HepG2 (cell line): Measurements from ENCODE around the gene ELOVL5. TPM values are rescaled to one million over a fixed set of nuclear protein-coding genes. Genes with fewer than 3 reads are reported as not detected.
"Not testable (repeated sequence)": the region's sequence is repeated elsewhere in the genome, so short reads cannot be mapped to it uniquely, and the experiment has no call there.

ENCODE experiments used
- ATAC-seq: fragments of 200-7000 bp; cut with Tn5 transposase; 3 replicates; pipeline ENCODE4 v1.9.1; 2020; ENCODE audit warnings: mild to moderate bottlenecking, moderate library complexity
- BruUV-seq: library from RNA; stranded (reverse); fragments of 400-500 nt; replicated peaks from 2 replicates; lab custom pipeline; 2021; lab: Mats Ljungman, UMichigan
- CTCF ChIA-PET: fragments of 300-600 bp; formaldehyde crosslinking; extraction: SDS; loops from one replicate; lab custom pipeline; 2021; ENCODE audit warnings: low total read pairs, inconsistent platforms, low intra/inter-chr PET ratio; lab: Yijun Ruan, JAX
- POLR2A ChIA-PET: fragments of 350-600 bp; sonication (Branson Sonifier 250); formaldehyde crosslinking; loops from one replicate; lab custom pipeline; 2020; ENCODE audit warnings: antibody characterized with exemption, inconsistent platforms; lab: Yijun Ruan, JAX
- DNase-seq: peaks from one replicate; pipeline ENCODE4 v3.0.0-alpha.2; 2015; ENCODE audit warnings: low spot score
- FAIRE-seq: peaks from 3 replicates; lab custom pipeline; 2011; peaks lifted over from hg19 to GRCh38; lab: Jason Lieb, UNC
- H2AFZ ChIP-seq: one replicate; pipeline ENCODE4 v1.6.1; 2011; ENCODE audit warnings: low read length, inconsistent platforms
- H3K27ac ChIP-seq: fragments of 300-600 bp; 3 replicates; pipeline ENCODE4 v1.8.0; 2011; ENCODE audit warnings: mixed run types, mild to moderate bottlenecking, mixed read lengths, low read length, inconsistent platforms; ENCODE audit not compliant: insufficient read depth; ENCODE audit errors: extremely low read length
- H3K27me3 ChIP-seq, 2 experiments: fragments of 200-600 bp in 1 of 2; 2 replicates in 1 of 2; 3 replicates in 1 of 2; pipeline versions ENCODE4 v1.6.0 to v1.8.0; 2011; ENCODE audit warnings: low read length in 2 of 2, mild to moderate bottlenecking in 2 of 2, moderate library complexity in 2 of 2, inconsistent platforms in 1 of 2; ENCODE audit not compliant: insufficient read depth in 2 of 2, control insufficient read depth in 1 of 2
- H3K36me3 ChIP-seq, 2 experiments: fragments of 200-600 bp in 1 of 2; replicated peaks in 1 of 2; 2 replicates in 1 of 2; 3 replicates in 1 of 2; pipeline versions ENCODE4 v1.5.1 to v1.8.0; 2011; ENCODE audit warnings: low read length in 2 of 2, inconsistent platforms in 1 of 2; ENCODE audit not compliant: insufficient read depth in 2 of 2, control insufficient read depth in 1 of 2
- H3K4me1 ChIP-seq: 2 replicates; pipeline ENCODE4 v1.5.1; 2012; ENCODE audit warnings: low read length, inconsistent platforms; ENCODE audit not compliant: insufficient read depth
- H3K4me2 ChIP-seq: 2 replicates; pipeline ENCODE4 v1.6.0; 2011; ENCODE audit warnings: low read depth, low read length, inconsistent platforms
- H3K4me3 ChIP-seq, 3 experiments: fragments of 200-600 bp in 1 of 3; sonication (generic), shearing (Covaris generic) in 1 of 3; replicated peaks in 1 of 3; 2 replicates each; pipeline ENCODE4 v1.5.1; 2011 to 2016; ENCODE audit warnings: low read length in 3 of 3, inconsistent platforms in 2 of 3, low read depth in 2 of 3, mild to moderate bottlenecking in 2 of 3, control low read depth in 1 of 3, mixed read lengths in 1 of 3; ENCODE audit not compliant: insufficient read depth in 1 of 3
- H3K79me2 ChIP-seq: one replicate; pipeline ENCODE4 v1.6.1; 2011; ENCODE audit warnings: low read length, inconsistent platforms; ENCODE audit not compliant: insufficient read depth
- H3K9ac ChIP-seq: 2 replicates; pipeline ENCODE4 v1.6.0; 2011; ENCODE audit warnings: mild to moderate bottlenecking, low read depth, low read length, inconsistent platforms; ENCODE audit not compliant: insufficient read depth
- H3K9me3 ChIP-seq: 2 replicates; pipeline ENCODE4 v1.5.1; 2012; ENCODE audit warnings: mild to moderate bottlenecking, low read length
- H4K20me1 ChIP-seq: 2 replicates; pipeline ENCODE4 v1.6.0; 2011; ENCODE audit warnings: inconsistent platforms, mild to moderate bottlenecking, low read length, moderate library complexity; ENCODE audit not compliant: insufficient read depth
- HNRNPK ChIP-seq: fragments of 200-400 bp; formaldehyde crosslinking; IDR thresholded peaks from 2 replicates; pipeline ENCODE4 v1.6.1; 2018; ENCODE audit warnings: low read length, low read depth, moderate library complexity, mild to moderate bottlenecking; ENCODE audit not compliant: poor library complexity, severe bottlenecking
- PCBP1 ChIP-seq: fragments of 200-400 bp; formaldehyde crosslinking; IDR thresholded peaks from 2 replicates; pipeline ENCODE4 v1.6.1; 2017; ENCODE audit warnings: mild to moderate bottlenecking, low read depth, low read length, borderline replicate concordance
- PCBP2 ChIP-seq: fragments of 200-400 bp; formaldehyde crosslinking; optimal IDR thresholded peaks from 2 replicates; pipeline ENCODE3; 2018; ENCODE audit warnings: low read length, low read depth; ENCODE audit not compliant: poor library complexity, severe bottlenecking
- WGBS: methylation state at CpG from one replicate; pipeline ENCODE4 v1.1.6; 2017; ENCODE audit warnings: low lambda C conversion rate; 5-methylcytosine and 5-hydroxymethylcytosine counted together
- in situ Hi-C: cut with HindIII; loops from 2 replicates; pipeline ENCODE4 v1.10.0; 2017; ENCODE audit warnings: low pct_unique_long_range_greater_than_20kb; ENCODE audit not compliant: extremely low pct_ligation_motif_present
- intact Hi-C: fragments of 100-400 bp; cut with micrococcal nuclease; formaldehyde crosslinking; loops from one replicate; pipeline ENCODE4 v1.10.0; 2022; ENCODE audit not compliant: unreplicated experiment
- polyA plus RNA-seq, 8 experiments: library from polyadenylated mRNA; depleted of rRNA in 3 of 8; stranded (reverse) in 7 of 8; unstranded in 1 of 8; fragments of >200 nt; fragmentation: Illumina TruSeq in 4 of 8; extraction: Trizol in 4 of 8; gene quantifications; 2 replicates each; pipeline versions ENCODE4 v1.2.1 to v1.2.3, GENCODE V29; 2011 to 2016; ENCODE audit warnings: low read depth in 4 of 8, missing spikeins in 1 of 8, mixed read lengths in 1 of 8; ENCODE audit not compliant: insufficient read depth in 1 of 8
- total RNA-seq, 5 experiments: library from RNA; depleted of rRNA; stranded (reverse); fragments of >200 nt; fragmentation: Illumina TruSeq; extraction: Trizol; gene quantifications; 2 replicates each; pipeline ENCODE4 v1.2.3, GENCODE V29; 2016; ENCODE audit warnings: low read depth in 1 of 5

Gene ELOVL5
- total and polyA plus RNA-seq, 2 of the 13 experiments (the other 11 are each of a cell fraction or from before 2014, with no cell fraction given), result 50.1 to 72.4 TPM

DNA sequence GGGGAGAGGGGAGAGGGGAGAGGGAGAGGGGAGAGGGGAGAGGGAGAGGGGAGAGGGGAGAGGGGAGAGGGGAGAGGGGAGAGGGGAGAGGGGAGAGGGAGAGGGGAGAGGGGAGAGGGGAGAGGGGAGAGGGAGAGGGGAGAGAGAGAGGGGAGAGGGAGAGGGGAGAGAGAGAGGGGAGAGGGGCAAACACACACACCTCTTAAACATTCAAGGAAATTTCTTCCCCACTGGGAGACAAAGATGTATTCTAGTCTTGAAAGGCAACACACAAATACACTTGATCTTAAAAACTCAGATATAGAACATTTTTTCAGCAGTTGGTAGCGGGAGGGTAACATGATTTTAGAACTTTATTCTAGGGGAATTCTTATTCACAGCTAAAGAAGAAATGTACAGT lies 42.5 kb downstream of the ELOVL5 start:
- H2AFZ ChIP-seq, H3K9me3 ChIP-seq, CTCF ChIA-PET, FAIRE-seq, POLR2A ChIA-PET, H4K20me1 ChIP-seq, BruUV-seq, H3K27me3 ChIP-seq, in situ Hi-C loops, ATAC-seq, H3K9ac ChIP-seq, H3K36me3 ChIP-seq: not testable (repeated sequence)
- TF ChIP-seq PCBP2 (peak; percentile 98), PCBP1 (peak; percentile 96), HNRNPK (peak; percentile 100)
- H3K27ac ChIP-seq, result peak overlapping the region; percentile 65
- H3K4me1 ChIP-seq, result peaks cover 79% of the 10 kb centered on the region
- DNase-seq, result peak; percentile 9
- peaks cover 40% of the 10 kb centered on the region for H3K79me2 ChIP-seq
- intact Hi-C loops, result loop anchor here (2.0 to 10.0 kb wide), 2 partner anchors 43 to 191 kb away; partner anchors contain the start of gene ELOVL5
- 39% methylated on average over 1 of the region's 1 CpG for whole genome bisulfite sequencing
- peak overlapping the region in 2 of 3 experiments; percentile 11 to 25; a peak in 2 of 6 replicates for H3K4me3 ChIP-seq
- peak overlapping the region; percentile 58 for H3K4me2 ChIP-seq

- POLR2A ChIA-PET, ATAC-seq, in situ Hi-C loops, H3K4me2 ChIP-seq, FAIRE-seq, H3K36me3 ChIP-seq, H3K9me3 ChIP-seq, H3K4me3 ChIP-seq, CTCF ChIA-PET, H3K27ac ChIP-seq, DNase-seq, H4K20me1 ChIP-seq, H3K9ac ChIP-seq, BruUV-seq, H2AFZ ChIP-seq, H3K27me3 ChIP-seq: not testable (repeated sequence)
- H3K4me1 ChIP-seq, result peaks cover 80% of the 10 kb centered on the region
- H3K79me2 ChIP-seq, result peaks cover 41% of the 10 kb centered on the region
- WGBS, result 98% methylated on average over 29 of the region's 37 CpGs
- intact Hi-C loops, result loop anchor here (2.0 to 10.0 kb wide), 2 partner anchors 43 to 191 kb away; partner anchors contain the start of gene ELOVL5
Observed at GRCh38 chr6:53305506-53306005, 43.2 kb downstream of the ELOVL5 start.

- H3K4me1 ChIP-seq, result peaks cover 80% of the 10 kb centered on the region
- H3K4me3 ChIP-seq, in situ Hi-C loops, ATAC-seq, POLR2A ChIA-PET, FAIRE-seq, CTCF ChIA-PET, H3K9me3 ChIP-seq, H3K36me3 ChIP-seq, H3K9ac ChIP-seq, DNase-seq, H3K4me2 ChIP-seq, H3K27me3 ChIP-seq, H3K27ac ChIP-seq, H4K20me1 ChIP-seq, BruUV-seq, H2AFZ ChIP-seq: not testable (repeated sequence)
- WGBS, result 61% methylated on average over 2 of the region's 32 CpGs
- intact Hi-C loops, result loop anchor here (10.0 kb wide), 1 partner anchor 190 kb away; no protein-coding TSS in a partner anchor
- peaks cover 44% of the 10 kb centered on the region for H3K79me2 ChIP-seq
Observed at GRCh38 chr6:53304953-53305352, 43.8 kb downstream of the ELOVL5 start.
